H9 (cell line): ENCODE results near the gene DTD1. TPM values are rescaled to one million over a fixed set of nuclear protein-coding genes. Genes with fewer than 3 reads are reported as not detected.

Experiments
- DNase-seq: peaks from one replicate; pipeline ENCODE4 v3.0.0-alpha.2; 2017
- H2AFZ ChIP-seq: one replicate; pipeline ENCODE4 v1.6.1; 2013; ENCODE audit warnings: mild to moderate bottlenecking, low read length, control low read depth, moderate library complexity
- H2AK5ac ChIP-seq: 2 replicates; pipeline ENCODE4 v1.6.1; 2013; ENCODE audit warnings: low read length, control low read depth, mixed read lengths; ENCODE audit not compliant: insufficient read length
- H2BK120ac ChIP-seq: one replicate; pipeline ENCODE4 v1.6.1; 2013; ENCODE audit warnings: low read depth, mild to moderate bottlenecking, low read length, control low read depth, inconsistent platforms; ENCODE audit not compliant: poor library complexity, severe bottlenecking
- H2BK12ac ChIP-seq: 2 replicates; pipeline ENCODE4 v1.6.1; 2013; ENCODE audit warnings: low read length, control low read depth, mixed read lengths, low read depth; ENCODE audit not compliant: insufficient read length
- H2BK15ac ChIP-seq: 2 replicates; pipeline ENCODE4 v1.6.1; 2013; ENCODE audit warnings: low read depth, low read length, control low read depth
- H2BK20ac ChIP-seq: one replicate; pipeline ENCODE4 v1.6.1; 2013; ENCODE audit warnings: low read depth, mild to moderate bottlenecking, low read length, control low read depth, inconsistent platforms; ENCODE audit not compliant: poor library complexity, severe bottlenecking
- H2BK5ac ChIP-seq: 2 replicates; pipeline ENCODE4 v1.6.1; 2013; ENCODE audit warnings: low read length, control low read depth, mixed read lengths; ENCODE audit not compliant: insufficient read length
- H3K14ac ChIP-seq: 2 replicates; pipeline ENCODE4 v1.6.1; 2013; ENCODE audit warnings: low read length, control low read depth; ENCODE audit not compliant: insufficient read depth
- H3K18ac ChIP-seq: 2 replicates; pipeline ENCODE4 v1.6.1; 2013; ENCODE audit warnings: low read depth, mild to moderate bottlenecking, mixed read lengths, low read length, control low read depth; ENCODE audit not compliant: insufficient read length
- H3K23ac ChIP-seq: 2 replicates; pipeline ENCODE4 v1.6.1; 2013; ENCODE audit warnings: low read length, control low read depth, mixed read lengths, low read depth; ENCODE audit not compliant: insufficient read length
- H3K23me2 ChIP-seq: 2 replicates; pipeline ENCODE4 v1.6.1; 2013; ENCODE audit warnings: low read depth, mild to moderate bottlenecking, mixed read lengths, low read length, control low read depth; ENCODE audit not compliant: insufficient read length, poor library complexity, severe bottlenecking
- H3K27ac ChIP-seq: 2 replicates; pipeline ENCODE4 v1.5.1; 2013; ENCODE audit warnings: low read length, control low read depth, mixed read lengths, low read depth; ENCODE audit not compliant: insufficient read length
- H3K27me3 ChIP-seq: 2 replicates; pipeline ENCODE4 v1.6.1; 2013; ENCODE audit warnings: low read length, control low read depth, inconsistent platforms; ENCODE audit not compliant: insufficient read depth
- H3K4ac ChIP-seq: 2 replicates; pipeline ENCODE4 v1.6.1; 2013; ENCODE audit warnings: low read depth, mild to moderate bottlenecking, control low read depth, inconsistent platforms, low read length, moderate library complexity
- H3K4me1 ChIP-seq: 2 replicates; pipeline ENCODE4 v1.6.1; 2013; ENCODE audit warnings: low read length, control low read depth, inconsistent platforms; ENCODE audit not compliant: insufficient read depth
- H3K4me2 ChIP-seq: 2 replicates; pipeline ENCODE4 v1.6.1; 2013; ENCODE audit warnings: low read length, control low read depth, mixed read lengths; ENCODE audit not compliant: insufficient read length, insufficient read depth
- H3K56ac ChIP-seq: 2 replicates; pipeline ENCODE4 v1.6.1; 2013; ENCODE audit warnings: low read depth, mild to moderate bottlenecking, mixed read lengths, low read length, control low read depth; ENCODE audit not compliant: insufficient read length
- H3K79me1 ChIP-seq: 2 replicates; pipeline ENCODE4 v1.6.1; 2013; ENCODE audit warnings: low read depth, mild to moderate bottlenecking, moderate library complexity, low read length, control low read depth, inconsistent platforms; ENCODE audit not compliant: insufficient read depth, poor library complexity, severe bottlenecking
- H3K79me2 ChIP-seq: 2 replicates; pipeline ENCODE4 v1.6.1; 2013; ENCODE audit warnings: low read length, control low read depth, inconsistent platforms; ENCODE audit not compliant: insufficient read depth
- H3K9ac ChIP-seq: 2 replicates; pipeline ENCODE4 v1.6.1; 2013; ENCODE audit warnings: low read length, control low read depth, mixed read lengths; ENCODE audit not compliant: insufficient read length; ENCODE audit errors: extremely low read depth
- H3K9me3 ChIP-seq: one replicate; pipeline ENCODE4 v1.6.1; 2013; ENCODE audit warnings: low read depth, low read length, inconsistent platforms; ENCODE audit not compliant: control insufficient read depth
- H3T11ph ChIP-seq: one replicate; pipeline ENCODE4 v1.6.1; 2013; ENCODE audit warnings: mild to moderate bottlenecking, low read length, control low read depth, inconsistent platforms
- H4K20me1 ChIP-seq: one replicate; pipeline ENCODE4 v1.6.1; 2013; ENCODE audit not compliant: control insufficient read depth, insufficient read length, insufficient read depth
- H4K5ac ChIP-seq: 2 replicates; pipeline ENCODE4 v1.6.1; 2013; ENCODE audit warnings: low read depth, mild to moderate bottlenecking, mixed read lengths, low read length, control low read depth; ENCODE audit not compliant: insufficient read length
- H4K8ac ChIP-seq: replicated peaks from 2 replicates; pipeline ENCODE4 v1.6.1; 2013; ENCODE audit warnings: low read length, control low read depth, mixed read lengths, low read depth; ENCODE audit not compliant: insufficient read length
- H4K91ac ChIP-seq: 2 replicates; pipeline ENCODE4 v1.6.1; 2013; ENCODE audit warnings: low read depth, mild to moderate bottlenecking, moderate library complexity, mixed read lengths, low read length, control low read depth; ENCODE audit not compliant: insufficient read length
- H3K27ac Mint-ChIP-seq, 3 experiments: 2 replicates in 2 of 3; 3 replicates in 1 of 3; pipeline ENCODE4 v1.8.0; 2020 to 2021; ENCODE audit warnings: mixed read lengths in 3 of 3, mild to moderate bottlenecking in 1 of 3, moderate library complexity in 1 of 3
- H3K27me3 Mint-ChIP-seq: 2 replicates; pipeline ENCODE4 v1.8.0; 2021; ENCODE audit warnings: low read depth, mild to moderate bottlenecking, moderate library complexity, mixed read lengths
- H3K36me3 Mint-ChIP-seq, 3 experiments: 2 replicates in 2 of 3; 3 replicates in 1 of 3; pipeline ENCODE4 v1.8.0; 2020 to 2021; ENCODE audit warnings: low read depth in 3 of 3, mixed read lengths in 3 of 3; ENCODE audit not compliant: insufficient read depth in 1 of 3
- H3K4me1 Mint-ChIP-seq, 2 experiments: 2 replicates each; pipeline ENCODE4 v1.8.0; 2020; ENCODE audit warnings: mixed read lengths in 2 of 2
- H3K4me3 Mint-ChIP-seq, 2 experiments: 2 replicates in 1 of 2; 3 replicates in 1 of 2; pipeline ENCODE4 v1.8.0; 2020 to 2021; ENCODE audit warnings: mild to moderate bottlenecking in 2 of 2, mixed read lengths in 2 of 2, moderate library complexity in 1 of 2
- H3K9me3 Mint-ChIP-seq, 2 experiments: 2 replicates in 1 of 2; 3 replicates in 1 of 2; pipeline ENCODE4 v1.8.0; 2020; ENCODE audit warnings: mild to moderate bottlenecking in 2 of 2, mixed read lengths in 2 of 2, moderate library complexity in 1 of 2
- CTCF ChIP-seq: fragments of 200-600 bp; sonication (generic); conservative IDR thresholded peaks from 3 replicates; pipeline ENCODE4 v1.8.0; 2021; ENCODE audit warnings: antibody characterized with exemption, mild to moderate bottlenecking
- WGBS: extraction: QIAGEN DNeasy Blood & Tissue Kit; methylation state at CpG from one replicate; pipeline ENCODE4 v1.1.7; 2013; ENCODE audit warnings: missing lambda C conversion rate, low lambda C conversion rate, mixed read lengths; ENCODE audit not compliant: insufficient read length; ENCODE audit errors: extremely low coverage; 5-methylcytosine and 5-hydroxymethylcytosine counted together
- total RNA-seq: library from RNA; stranded (reverse); gene quantifications from 2 replicates; pipeline ENCODE4 v1.2.1, GENCODE V29; 2021

The DTD1 gene
- total RNA-seq, 1 experiment from 2014 or later = 62.0 TPM

- no CpG with 5 or more reads among the region's 5 CpGs for WGBS
- Histone ChIP-seq H2AK5ac (no peak overlapping the region), H3K79me2 (no peaks in the 10 kb centered on the region)
Observed at GRCh38 chr20:18621004-18621403, 33.1 kb downstream of the DTD1 start.

More at GRCh38 chr20:18621004-18621403, 33.1 kb downstream of the DTD1 start:
- Histone ChIP-seq H3K4me2 (no peak overlapping the region), H2BK5ac (no peak overlapping the region), H3K27me3 (no peaks in the 10 kb centered on the region; the same call in 1 of the 2 replicates), H3K56ac (no peak overlapping the region), H3K79me1 (no peaks in the 10 kb centered on the region), H3K4ac (no peak overlapping the region), H3K23me2 (no peaks in the 10 kb centered on the region), H3T11ph (no peak overlapping the region), H3K18ac (no peak overlapping the region), H2BK12ac (no peak overlapping the region), H4K20me1 (no peaks in the 10 kb centered on the region), H4K5ac (no peak overlapping the region), H3K9ac (no peak overlapping the region), H3K27ac (no peak overlapping the region), H4K91ac (no peak overlapping the region), H3K9me3 (no peaks in the 10 kb centered on the region), H4K8ac (no peak overlapping the region), H3K4me1 (no peaks in the 10 kb centered on the region), H3K14ac (no peak overlapping the region), H2BK20ac (no peak overlapping the region), H3K23ac (no peak overlapping the region), H2BK15ac (no peak overlapping the region), H2BK120ac (no peak overlapping the region), H2AFZ (no peak overlapping the region)
- Mint-ChIP-seq H3K4me1 (no peaks in the 10 kb centered on the region), H3K27me3 (no peaks in the 10 kb centered on the region; the same call in 1 of the 2 replicates), H3K27ac (no peak overlapping the region), H3K4me3 (no peak overlapping the region), H3K36me3 (peaks cover 0 to 7% (median 0%) of the 10 kb centered on the region in 3 experiments; a peak in 4 of 7 replicates), H3K9me3 (no peaks in the 10 kb centered on the region)
- no peak for TF ChIP-seq CTCF
- no peak for DNase-seq
